GM23338 (cell line): Measurements from ENCODE around the gene TUBD1. TPM values are rescaled to one million over a fixed set of nuclear protein-coding genes. Genes with fewer than 3 reads are reported as not detected.

ENCODE experiments used
- ATAC-seq: fragments of 200-7000 bp; cut with Tn5 transposase; 3 replicates; pipeline ENCODE4 v1.9.1; 2020
- DNase-seq: peaks from one replicate; pipeline ENCODE4 v3.0.0-alpha.2; 2015; ENCODE audit warnings: low spot score
- H2AFZ ChIP-seq: fragments of 200-600 bp; sonication (generic); 2 replicates; pipeline ENCODE4 v1.8.0; 2016; ENCODE audit warnings: antibody characterized with exemption, mild to moderate bottlenecking, moderate library complexity
- H3F3A ChIP-seq: fragments of 200-600 bp; sonication (generic); replicated peaks from 2 replicates; pipeline ENCODE4 v1.8.0; 2017; ENCODE audit warnings: antibody characterized with exemption, mixed run types, low read depth
- H3K27ac ChIP-seq: fragments of 200-600 bp; sonication (generic); 2 replicates; pipeline ENCODE4 v1.6.1; 2016; ENCODE audit warnings: low read depth
- H3K27me3 ChIP-seq: fragments of 200-600 bp; sonication (generic); 2 replicates; pipeline ENCODE4 v1.8.0; 2016; ENCODE audit warnings: mild to moderate bottlenecking, mixed run types, moderate library complexity; ENCODE audit not compliant: insufficient read depth
- H3K36me3 ChIP-seq: fragments of 200-600 bp; sonication (generic); 2 replicates; pipeline ENCODE4 v1.8.0; 2016; ENCODE audit warnings: mild to moderate bottlenecking; ENCODE audit not compliant: insufficient read depth
- H3K4me1 ChIP-seq: fragments of 200-600 bp; sonication (generic); 2 replicates; pipeline ENCODE4 v1.8.0; 2016; ENCODE audit warnings: mild to moderate bottlenecking, moderate library complexity; ENCODE audit not compliant: insufficient read depth
- H3K4me2 ChIP-seq: fragments of 200-600 bp; sonication (generic); 2 replicates; pipeline ENCODE4 v1.7.1; 2017; ENCODE audit warnings: mixed run types
- H3K4me3 ChIP-seq: fragments of 200-600 bp; sonication (generic); 2 replicates; pipeline ENCODE4 v1.6.1; 2016; ENCODE audit warnings: mixed run types
- H3K79me2 ChIP-seq: fragments of 200-600 bp; sonication (generic); replicated peaks from 2 replicates; pipeline ENCODE4 v1.8.0; 2017; ENCODE audit warnings: mild to moderate bottlenecking; ENCODE audit not compliant: insufficient read depth
- H3K9me2 ChIP-seq: fragments of 200-600 bp; sonication (generic); 2 replicates; pipeline ENCODE4 v1.8.0; 2017; ENCODE audit not compliant: insufficient read depth
- H4K20me1 ChIP-seq: fragments of 200-600 bp; sonication (generic); replicated peaks from 2 replicates; pipeline ENCODE4 v1.8.0; 2017; ENCODE audit warnings: mild to moderate bottlenecking; ENCODE audit not compliant: insufficient read depth
- H3K27ac Mint-ChIP-seq: 2 replicates; pipeline ENCODE4 v1.8.0; 2020; ENCODE audit warnings: inconsistent platforms, mild to moderate bottlenecking, moderate library complexity, mixed read lengths
- H3K27me3 Mint-ChIP-seq: 3 replicates; pipeline ENCODE4 v1.8.0; 2022; ENCODE audit warnings: low read depth, mild to moderate bottlenecking, moderate library complexity, mixed read lengths, inconsistent platforms; ENCODE audit not compliant: insufficient read depth, poor library complexity
- H3K36me3 Mint-ChIP-seq: 3 replicates; pipeline ENCODE4 v1.8.0; 2021; ENCODE audit warnings: low read depth, mild to moderate bottlenecking, inconsistent platforms, moderate library complexity, mixed read lengths
- H3K4me1 Mint-ChIP-seq: 3 replicates; pipeline ENCODE4 v1.8.0; 2020; ENCODE audit warnings: mild to moderate bottlenecking, inconsistent platforms, mixed read lengths
- H3K4me3 Mint-ChIP-seq: 3 replicates; pipeline ENCODE4 v1.8.0; 2021; ENCODE audit warnings: moderate library complexity, mild to moderate bottlenecking, inconsistent platforms, mixed read lengths
- H3K9me3 Mint-ChIP-seq: 3 replicates; pipeline ENCODE4 v1.8.0; 2020; ENCODE audit warnings: moderate library complexity, mild to moderate bottlenecking, inconsistent platforms, mixed read lengths
- CREB1 ChIP-seq: fragments of 250-450 bp; sonication (Bioruptor Pico); IDR thresholded peaks from 2 replicates; pipeline ENCODE4 v1.5.0; 2020; ENCODE audit warnings: low read depth, mild to moderate bottlenecking, moderate library complexity
- CTCF ChIP-seq, 2 experiments: fragments of 200-600 bp in 1 of 2; sonication (generic) in 1 of 2; conservative IDR thresholded peaks; 2 replicates each; pipeline versions ENCODE4 v1.5.1 to v1.6.1; 2016 to 2017; ENCODE audit warnings: antibody characterized with exemption in 2 of 2, low read depth in 2 of 2, mild to moderate bottlenecking in 2 of 2, moderate library complexity in 1 of 2
- ETS1 ChIP-seq: IDR thresholded peaks from 2 replicates; pipeline ENCODE4 v1.6.1; 2016; ENCODE audit warnings: antibody characterized with exemption
- EZH2 ChIP-seq: fragments of 200-600 bp; sonication (generic); IDR thresholded peaks from one replicate; pipeline ENCODE4 v1.8.0; 2017; ENCODE audit warnings: antibody characterized with exemption, mild to moderate bottlenecking, low read depth; ENCODE audit not compliant: unreplicated experiment
- EZH2phosphoT487 ChIP-seq: fragments of 200-600 bp; sonication (generic); IDR thresholded peaks from one replicate; pipeline ENCODE4 v1.8.1; 2018; ENCODE audit warnings: antibody characterized with exemption; ENCODE audit not compliant: unreplicated experiment
- JUNB ChIP-seq: IDR thresholded peaks from one replicate; pipeline ENCODE4 v1.6.1; 2016; ENCODE audit warnings: antibody characterized with exemption; ENCODE audit not compliant: unreplicated experiment
- NANOG ChIP-seq: IDR thresholded peaks from 2 replicates; pipeline ENCODE4 v1.6.1; 2016; ENCODE audit warnings: antibody characterized with exemption, borderline replicate concordance
- POLR2AphosphoS5 ChIP-seq: IDR thresholded peaks from 2 replicates; pipeline ENCODE4 v1.6.1; 2016; ENCODE audit warnings: antibody characterized with exemption, low read depth
- REST ChIP-seq: IDR thresholded peaks from one replicate; pipeline ENCODE4 v1.6.1; 2018; ENCODE audit warnings: antibody characterized with exemption; ENCODE audit not compliant: unreplicated experiment
- STAT1 ChIP-seq: IDR thresholded peaks from one replicate; pipeline ENCODE4 v1.6.1; 2016; ENCODE audit warnings: antibody characterized with exemption; ENCODE audit not compliant: unreplicated experiment
- ZNF114 ChIP-seq: fragments of 250-450 bp; sonication (Bioruptor Pico); IDR thresholded peaks from 2 replicates; pipeline ENCODE4 v1.5.0; 2020; ENCODE audit warnings: mild to moderate bottlenecking, moderate library complexity
- ZNF331 ChIP-seq: fragments of 250-450 bp; sonication (Bioruptor Pico); IDR thresholded peaks from 2 replicates; pipeline ENCODE4 v1.5.0; 2020; ENCODE audit warnings: low read depth, mild to moderate bottlenecking, moderate library complexity
- ZNF462 ChIP-seq: fragments of 250-450 bp; sonication (Bioruptor Pico); IDR thresholded peaks from 2 replicates; pipeline ENCODE4 v1.5.0; 2020; ENCODE audit warnings: mild to moderate bottlenecking, moderate library complexity
- polyA plus RNA-seq: library from polyadenylated mRNA; unstranded; fragments of >200 nt; fragmentation: Nextera tagmentation; extraction: Ambion mirVana; gene quantifications from 2 replicates; pipeline ENCODE4 v1.2.1, GENCODE V29; 2016
- total RNA-seq: library from RNA; depleted of rRNA; stranded (reverse); fragments of >200 nt; shearing (Covaris generic); gene quantifications from 2 replicates; pipeline ENCODE4 v1.2.3, GENCODE V29; 2014

Gene TUBD1
- total and polyA plus RNA-seq, 2 experiments from 2014 or later: 11.6 to 13.8 TPM

- Histone ChIP-seq H4K20me1 (0 out of 2 replicates have a peak, but pooled peaks cover 5% of the 10 kb centered on the region), H3K4me2 (no peak overlapping the region), H3K79me2 (peaks cover 43% of the 10 kb centered on the region), H3K4me1 (peaks cover 6% of the 10 kb centered on the region; the same call in 1 of the 2 replicates), H3K4me3 (no peak overlapping the region), H3K9me2 (no peaks in the 10 kb centered on the region), H3K27me3 (no peaks in the 10 kb centered on the region), H3K27ac (no peak overlapping the region), H3F3A (peaks cover 6% of the 10 kb centered on the region; the same call in 1 of the 2 replicates), H3K36me3 (peaks cover 3% of the 10 kb centered on the region; the same call in 1 of the 2 replicates), H2AFZ (no peak overlapping the region)
- TF ChIP-seq CTCF (conservative IDR thresholded peaks at IDR 0.05; ENCODE audit: low read depth in 2 of 2): no peak
- TF ChIP-seq STAT1: no peak
- TF ChIP-seq CREB1 (CRISPR knock-in tag): no peak
- TF ChIP-seq JUNB: no peak
- TF ChIP-seq EZH2: no peak
- no peak for TF ChIP-seq POLR2AphosphoS5
- TF ChIP-seq ZNF331 (CRISPR knock-in tag): no peak
- no peak for TF ChIP-seq EZH2phosphoT487
- TF ChIP-seq ZNF462 (CRISPR knock-in tag): no peak
- no peak for TF ChIP-seq ETS1
- TF ChIP-seq REST: no peak
- TF ChIP-seq NANOG: no peak
- TF ChIP-seq ZNF114 (CRISPR knock-in tag): no peak
- ATAC-seq (no peak), DNase-seq (no peak)
- no peaks in the 10 kb centered on the region for H3K9me3 Mint-ChIP-seq
- peaks cover 29% of the 10 kb centered on the region for H3K36me3 Mint-ChIP-seq
- H3K27me3 Mint-ChIP-seq: peaks cover 17% of the 10 kb centered on the region
- H3K4me1 Mint-ChIP-seq: peaks cover 10% of the 10 kb centered on the region; the same call in 2 of the 3 replicates
- no peak overlapping the region; the same call in 2 of the 3 replicates for H3K4me3 Mint-ChIP-seq
- H3K27ac Mint-ChIP-seq: no peak overlapping the region
Observed at GRCh38 chr17:59890720-59891119, 2.0 kb downstream of the TUBD1 start.
